Spleen (tissue), 11 donors: Measurements from ENCODE around the gene PTCD3. TPM values are rescaled to one million over a fixed set of nuclear protein-coding genes. Genes with fewer than 3 reads are reported as not detected.

Experiments
- DNase-seq: peaks from one replicate; pipeline ENCODE4 v3.0.0-alpha.2; 2020
- H3K27ac ChIP-seq, 8 donors: fragments of 200-600 bp; sonication (generic) in 7 of 8; 1 replicate in 4 of 8; 2 replicates in 4 of 8; pipeline versions ENCODE4 v1.5.0 to v1.8.0; 2016 to 2021; ENCODE audit warnings: inconsistent platforms in 4 of 8, mild to moderate bottlenecking in 4 of 8, moderate library complexity in 1 of 8
- H3K27me3 ChIP-seq, 7 donors: fragments of 200-600 bp; sonication (generic) in 6 of 7; replicated peaks in 1 of 7; 1 replicate in 4 of 7; 2 replicates in 3 of 7; pipeline versions ENCODE4 v1.5.0 to v1.8.0; 2016 to 2021; ENCODE audit warnings: inconsistent platforms in 3 of 7, mild to moderate bottlenecking in 1 of 7
- H3K36me3 ChIP-seq, 6 donors: fragments of 200-600 bp; sonication (generic) in 5 of 6; 1 replicate in 4 of 6; 2 replicates in 2 of 6; pipeline versions ENCODE4 v1.5.0 to v1.8.0; 2016 to 2021; ENCODE audit warnings: inconsistent platforms in 2 of 6
- H3K4me1 ChIP-seq, 6 donors: fragments of 200-600 bp; sonication (generic) in 5 of 6; 1 replicate in 3 of 6; 2 replicates in 3 of 6; pipeline versions ENCODE4 v1.5.0 to v1.8.0; 2016 to 2021; ENCODE audit warnings: inconsistent platforms in 3 of 6
- H3K4me3 ChIP-seq, 8 donors: fragments of 200-600 bp; sonication (generic) in 7 of 8; 1 replicate in 4 of 8; 2 replicates in 4 of 8; pipeline versions ENCODE4 v1.5.0 to v1.8.0; 2016 to 2021; ENCODE audit warnings: inconsistent platforms in 4 of 8, mild to moderate bottlenecking in 4 of 8, moderate library complexity in 2 of 8
- H3K9me3 ChIP-seq, 8 donors: fragments of 200-600 bp; sonication (generic) in 7 of 8; 1 replicate in 4 of 8; 2 replicates in 4 of 8; pipeline versions ENCODE4 v1.5.0 to v1.8.0; 2016 to 2021; ENCODE audit warnings: inconsistent platforms in 4 of 8
- CTCF ChIP-seq, 11 experiments: fragments of 200-600 bp in 7 of 11; fragments of 450-650 bp in 4 of 11; sonication (generic) in 4 of 11; IDR thresholded peaks in 8 of 11; conservative IDR thresholded peaks in 3 of 11; 1 replicate in 7 of 11; 2 replicates in 4 of 11; pipeline versions ENCODE4 v1.4.0 to v1.8.0; 2016 to 2021; ENCODE audit warnings: antibody characterized with exemption in 11 of 11, inconsistent platforms in 4 of 11, mild to moderate bottlenecking in 1 of 11
- POLR2A ChIP-seq, 3 donors: fragments of 450-650 bp; IDR thresholded peaks; one replicate each; pipeline ENCODE4 v1.5.1; 2017; ENCODE audit warnings: antibody characterized with exemption in 3 of 3, mild to moderate bottlenecking in 1 of 3
- POLR2AphosphoS5 ChIP-seq, 3 donors: sonication (generic); formaldehyde crosslinking; IDR thresholded peaks; one replicate each; pipeline ENCODE4 v1.5.1; 2017; ENCODE audit warnings: antibody characterized with exemption in 3 of 3
- WGBS, 5 donors: extraction: QIAGEN DNeasy Blood & Tissue Kit in 3 of 5; methylation state at CpG; one replicate each; pipeline versions ENCODE4 v1.1.5 to v1.1.7; 2013 to 2018; 5-methylcytosine and 5-hydroxymethylcytosine counted together
- intact Hi-C: fragments of 100-400 bp; cut with DNase I; formaldehyde crosslinking; loops from one replicate; pipeline ENCODE4 v1.15.0; 2023; ENCODE audit warnings: low total_unique reads
- polyA plus RNA-seq, 3 donors: library from polyadenylated mRNA; stranded (reverse); fragments of 200-250 nt; gene quantifications; one replicate each; pipeline ENCODE4 v1.2.1, GENCODE V29; 2013
- total RNA-seq, 7 donors: library from RNA; depleted of rRNA in 3 of 7; stranded (reverse); fragments of >200 nt in 3 of 7; fragmentation: NEBNext Ultra II Directional in 4 of 7; extraction: Animal tissue kit (Norgen Biotek cat#: 25700) in 4 of 7; gene quantifications; one replicate each; pipeline versions ENCODE4 v1.1.0 to v1.2.1, GENCODE V29; 2016 to 2021
- donor health status: healthy with polysubstance abuse.
- donor health status: DM: no; HTN: no; CAD: no; lungs with moderate emphysema.
- donor health status: DM: no; HTN: no; CAD: no.
- donor health status: Bipolar disorder and iron deficiency.
- donor health status: healthy.
- donor health status: DM: no; HTN: no; CAD: no.
- donor health status: DM: yes; HTN: yes; CAD: no.

PTCD3 gene
- total and polyA plus RNA-seq, 10 donors = 29.8 to 126 (median 98.8) TPM

GRCh38 chr2:86150502-86150901 is 44.5 kb downstream of the PTCD3 start:
- no peaks in the 10 kb centered on the region for H3K27me3 ChIP-seq
- no peaks in the 10 kb centered on the region for H3K4me1 ChIP-seq
- no peaks in the 10 kb centered on the region for H3K9me3 ChIP-seq
- intact Hi-C loops = no loop called here
- no peak overlapping the region for H3K27ac ChIP-seq
- H3K36me3 ChIP-seq = peaks cover 4 to 100% (median 73%) of the 10 kb centered on the region in 6 donors
- 95 to 99% (median 97%) methylated on average over 2 of the region's 2 CpGs for whole genome bisulfite sequencing, 5 donors
- no peak for TF ChIP-seq POLR2AphosphoS5 (IDR thresholded peaks at IDR 0.05)
- no peak for TF ChIP-seq CTCF (IDR thresholded peaks at IDR 0.05 in 8 of 11, conservative IDR thresholded peaks at IDR 0.05 in 3 of 11)
- TF ChIP-seq POLR2A (IDR thresholded peaks at IDR 0.05) = no peak
- DNase-seq = no peak
- H3K4me3 ChIP-seq = no peak overlapping the region

DNA sequence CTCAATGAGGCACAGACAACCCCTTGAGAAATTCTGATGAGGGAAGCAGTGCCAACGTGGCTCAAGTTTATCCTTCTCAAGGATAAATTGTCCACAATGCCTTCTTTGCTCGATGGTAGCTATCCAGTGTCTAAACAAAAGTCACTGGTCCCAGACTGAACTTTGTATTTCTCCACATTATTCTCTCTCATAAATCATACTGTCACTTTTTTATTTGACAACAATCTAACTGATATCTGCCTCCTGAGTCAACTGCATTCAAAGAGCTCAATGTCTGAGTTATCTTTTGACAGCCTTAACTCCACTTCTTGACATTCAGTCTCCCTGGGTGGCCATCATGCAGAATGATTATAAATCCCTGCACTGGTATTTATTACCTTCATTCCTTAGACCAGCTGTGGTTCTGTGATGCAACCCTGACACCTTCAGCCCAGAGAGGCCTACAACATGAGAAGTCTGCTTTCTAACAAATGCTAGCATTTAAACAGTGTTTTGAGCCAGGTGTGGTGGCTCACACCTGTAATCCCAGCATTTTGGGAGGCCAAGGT is 51.0 kb downstream of the PTCD3 start:
- Histone ChIP-seq H3K36me3 (peaks cover 6 to 100% (median 74%) of the 10 kb centered on the region in 6 donors), H3K4me3 (no peak overlapping the region), H3K9me3 (no peaks in the 10 kb centered on the region), H3K27ac (no peak overlapping the region), H3K27me3 (no peaks in the 10 kb centered on the region), H3K4me1 (no peaks in the 10 kb centered on the region)
- intact Hi-C loops = no loop called here
- TF ChIP-seq POLR2A (IDR thresholded peaks at IDR 0.05) (no peak), CTCF (IDR thresholded peaks at IDR 0.05 in 8 of 11, conservative IDR thresholded peaks at IDR 0.05 in 3 of 11) (no peak), POLR2AphosphoS5 (IDR thresholded peaks at IDR 0.05) (no peak)
- DNase-seq = no peak
- 82 to 90% (median 88%) methylated on average over 2 of the region's 2 CpGs for WGBS, 5 donors

GRCh38 chr2:86158286-86158685 is 52.3 kb downstream of the PTCD3 start:
- intact Hi-C loops = no loop called here
- Histone ChIP-seq H3K4me3 (no peak overlapping the region), H3K27me3 (no peaks in the 10 kb centered on the region), H3K27ac (no peak overlapping the region), H3K36me3 (peaks cover 6 to 100% (median 83%) of the 10 kb centered on the region in 6 donors), H3K9me3 (no peaks in the 10 kb centered on the region), H3K4me1 (no peaks in the 10 kb centered on the region)
- TF ChIP-seq POLR2A (IDR thresholded peaks at IDR 0.05) (no peak), CTCF (IDR thresholded peaks at IDR 0.05 in 8 of 11, conservative IDR thresholded peaks at IDR 0.05 in 3 of 11) (no peak), POLR2AphosphoS5 (IDR thresholded peaks at IDR 0.05) (no peak)
- DNase-seq = no peak
- WGBS, 5 donors = 95 to 97% (median 96%) methylated on average over 4 of the region's 4 CpGs

- TF ChIP-seq CTCF (IDR thresholded peaks at IDR 0.05 in 8 of 11, conservative IDR thresholded peaks at IDR 0.05 in 3 of 11) (no peak), POLR2A (IDR thresholded peaks at IDR 0.05) (no peak), POLR2AphosphoS5 (IDR thresholded peaks at IDR 0.05) (no peak)
- H3K9me3 ChIP-seq = no peaks in the 10 kb centered on the region
- intact Hi-C loops = no loop called here
- H3K27ac ChIP-seq = no peak overlapping the region
- no peak overlapping the region for H3K4me3 ChIP-seq
- H3K36me3 ChIP-seq = peaks cover 7 to 100% (median 97%) of the 10 kb centered on the region in 6 donors
- no peaks in the 10 kb centered on the region for H3K4me1 ChIP-seq
- no peak for DNase-seq
- no peaks in the 10 kb centered on the region for H3K27me3 ChIP-seq
- WGBS, 5 donors = 89 to 93% (median 91%) methylated on average over 6 of the region's 6 CpGs
These were observed 54.3 kb downstream of the PTCD3 start for GRCh38 chr2:86160156-86160952.
